Head of caudate nucleus (tissue), 42 donors: Measurements from ENCODE around the gene MIEF1.
A peak's percentile ranks its signal among the peaks of the same experiment; 100 is the strongest.

ENCODE experiments used
- DNase-seq, 42 donors: peaks; one replicate each; pipeline versions ENCODE4 v3.0.0 to v3.0.0-alpha.2; 2020 to 2021; ENCODE audit warnings: mixed read lengths in 7 of 42
- intact Hi-C: fragments of 100-400 bp; cut with DNase I; formaldehyde crosslinking; loops from one replicate; pipeline ENCODE4 v1.15.0; 2022

The MIEF1 gene

DNA sequence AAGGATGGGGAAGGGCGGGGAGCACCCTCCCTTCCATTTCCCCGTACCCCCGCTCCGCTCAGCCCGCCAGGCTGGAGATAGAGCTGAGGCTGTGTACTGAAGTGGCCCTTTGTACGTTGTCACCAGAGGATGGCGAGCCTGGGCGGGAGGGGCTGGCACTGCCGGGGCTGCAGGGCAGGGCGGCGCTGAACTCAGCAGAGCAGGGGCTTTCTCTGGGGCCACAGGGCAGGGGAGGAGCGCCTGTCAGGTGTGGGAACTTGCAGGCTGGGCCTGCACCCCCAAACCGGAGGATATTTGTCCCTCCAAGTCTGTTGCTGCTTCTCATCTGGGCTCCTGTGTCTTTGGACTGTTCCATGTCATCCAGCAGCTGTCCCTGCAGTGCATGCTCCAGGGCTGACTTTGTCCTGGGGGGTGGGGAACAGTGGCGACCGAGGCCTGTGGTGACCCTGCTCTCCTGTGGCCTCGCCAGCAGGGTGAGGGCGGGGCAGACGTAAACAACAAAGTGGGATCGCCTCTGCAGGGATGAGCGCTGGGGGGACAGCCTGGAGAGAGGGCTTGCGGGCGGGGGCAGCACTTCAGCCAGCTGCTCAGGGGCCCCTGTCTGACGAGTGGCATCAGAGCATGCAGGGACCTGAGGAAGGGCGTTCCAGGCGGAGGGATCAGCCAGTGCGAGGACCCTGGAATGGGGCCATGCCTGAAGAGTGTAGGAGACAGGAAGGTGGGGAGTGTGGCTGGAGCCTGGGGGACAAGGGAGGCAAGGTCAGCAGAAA lies 32.2 kb upstream of the MIEF1 start:
- peak; percentile 80 to 95 (median 90) for DNase-seq
- intact Hi-C loops, result no loop called here

DNA sequence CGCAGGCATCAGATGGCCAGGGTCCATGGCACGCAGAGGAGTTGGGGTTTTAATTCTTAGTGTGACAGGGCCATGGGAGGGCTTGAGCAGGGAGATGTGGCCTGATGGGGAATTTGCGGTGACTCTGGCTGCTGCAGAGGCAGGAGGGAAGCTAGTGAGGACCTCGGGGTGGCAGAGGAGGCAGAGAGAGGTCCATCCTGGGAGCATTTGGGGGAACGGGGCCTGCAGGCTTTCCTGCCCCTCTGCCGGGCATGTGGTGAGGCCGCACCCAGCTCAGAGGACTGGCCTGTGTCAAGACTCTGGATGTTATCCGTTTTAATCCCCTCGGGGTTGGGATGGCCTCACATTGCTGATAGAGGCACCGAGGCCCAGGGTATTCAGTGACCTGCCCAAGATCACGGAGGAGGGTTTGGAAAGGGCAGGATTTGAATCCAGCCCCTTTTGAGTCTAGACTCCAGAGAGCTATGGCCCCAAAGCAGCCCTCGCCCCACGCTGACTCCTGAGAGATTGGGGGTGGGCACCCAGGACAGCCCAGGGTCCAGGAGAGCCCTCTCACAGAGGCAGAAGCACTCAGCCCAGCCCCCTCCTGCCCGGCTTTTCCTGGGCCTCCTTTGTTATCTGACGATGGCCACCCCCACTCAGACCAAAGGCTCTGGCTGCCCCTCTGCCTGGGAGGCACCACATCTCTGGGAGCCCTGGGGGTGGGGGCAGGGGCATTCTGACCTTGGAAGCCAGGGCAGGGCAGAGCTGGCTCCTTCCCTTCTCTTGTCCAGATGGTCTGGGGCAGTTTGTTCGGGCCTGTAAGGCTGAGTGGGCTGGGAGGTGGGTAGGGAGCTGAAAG lies 31.4 kb upstream of the MIEF1 start:
- DNase-seq, result peak in 2 of 42 donors; percentile 55 to 57
- intact Hi-C loops, result no loop called here

DNA sequence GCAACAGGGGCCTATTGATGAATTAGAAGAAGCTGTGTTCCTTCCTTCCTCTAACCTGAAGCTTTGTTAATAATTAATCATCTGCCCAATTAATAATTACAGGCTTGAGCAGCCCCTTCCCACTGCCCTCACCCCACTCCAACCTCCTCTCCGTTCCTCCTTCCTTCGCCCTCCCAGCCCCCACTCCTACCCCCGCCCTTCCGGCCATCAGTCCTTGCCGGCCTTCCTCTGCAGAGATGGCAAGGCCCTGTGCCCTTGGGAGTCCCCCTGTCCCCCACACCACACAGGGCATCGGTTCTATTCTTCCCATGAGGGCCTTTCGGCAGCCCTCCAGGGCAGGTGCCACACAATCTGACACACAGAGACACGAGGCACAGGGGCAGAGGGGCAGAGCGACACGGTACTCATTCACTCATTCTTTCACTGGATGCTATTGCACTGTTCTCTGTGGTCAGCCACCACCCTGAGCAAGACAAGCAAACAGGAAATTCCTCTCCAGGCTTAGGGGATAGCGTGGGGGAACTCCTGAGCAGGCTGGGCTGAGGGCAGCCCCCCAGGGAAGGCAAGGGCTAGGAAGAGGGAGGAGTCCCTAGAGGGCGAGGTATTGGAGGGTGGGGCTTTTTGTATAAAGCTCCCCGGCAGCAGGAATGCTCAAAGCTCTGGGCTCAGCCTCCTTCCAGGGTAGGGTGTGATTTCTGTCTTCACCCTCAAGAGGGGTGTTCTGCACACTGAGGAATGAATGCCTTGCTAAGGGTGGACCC lies 30.5 kb upstream of the MIEF1 start:
- peak in 1 of 42 donors; percentile 42 for DNase-seq
- intact Hi-C loops, result no loop called here

- DNase-seq, result no peak
These were observed 29.2 kb upstream of the MIEF1 start for GRCh38 chr22:39472570-39473556.

GRCh38 chr22:39473851-39474250 lies 28.2 kb upstream of the MIEF1 start:
- DNase-seq, result no peak
- intact Hi-C loops, result no loop called here

More at GRCh38 chr22:39472570-39473556, 29.2 kb upstream of the MIEF1 start:
- intact Hi-C loops, result no loop called here

- no peak for DNase-seq
These were observed 27.6 kb upstream of the MIEF1 start for GRCh38 chr22:39474351-39475111.

DNA sequence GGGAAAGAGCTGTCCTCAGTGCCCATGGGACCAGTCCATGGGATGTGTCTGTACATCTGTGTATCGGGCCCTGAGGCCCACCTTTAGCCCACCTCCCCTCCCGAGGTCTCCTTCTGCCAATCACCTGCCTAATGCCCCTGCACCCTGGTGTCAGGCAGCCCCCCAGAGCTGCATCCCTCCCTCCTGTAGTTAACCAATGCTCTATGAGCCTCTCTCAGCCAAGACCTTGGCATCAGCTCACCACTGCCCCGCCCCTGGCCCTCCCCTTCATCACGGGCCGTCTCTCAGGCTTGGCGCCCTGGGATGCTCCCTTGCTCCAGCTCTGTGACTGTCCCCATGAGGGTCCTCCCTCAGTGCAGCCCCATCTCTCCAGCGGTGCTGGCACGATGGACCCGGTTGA lies 26.8 kb upstream of the MIEF1 start:
- peak in 34 of 42 donors; percentile 34 to 86 (median 66) for DNase-seq
- intact Hi-C loops, result no loop called here

More at GRCh38 chr22:39474351-39475111, 27.6 kb upstream of the MIEF1 start:
- intact Hi-C loops, result no loop called here

- intact Hi-C loops, result no loop called here
- peak in 4 of 42 donors; percentile 36 to 54 (median 44) for DNase-seq
These were observed 26.2 kb upstream of the MIEF1 start for GRCh38 chr22:39475902-39476301.

DNA sequence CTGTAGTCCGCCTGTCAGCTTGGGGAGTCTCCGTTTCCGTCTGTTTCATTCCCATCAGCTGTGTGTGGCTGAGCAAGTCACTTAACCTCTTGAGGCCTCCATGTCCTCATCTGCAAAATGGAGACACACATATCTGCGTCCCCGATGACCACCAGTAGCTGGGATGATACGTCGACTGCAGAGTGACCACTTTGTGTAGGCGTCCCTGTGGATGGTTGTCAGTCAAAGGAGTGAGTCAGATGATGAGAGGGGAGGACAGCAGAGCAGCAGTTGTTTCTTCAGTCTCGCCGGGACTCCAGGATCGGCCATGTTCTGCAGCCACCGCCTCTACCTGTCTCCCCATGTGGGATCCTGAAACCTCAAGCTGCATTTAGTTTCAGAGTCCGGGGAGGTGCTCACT lies 25.4 kb upstream of the MIEF1 start:
- no peak for DNase-seq

DNA sequence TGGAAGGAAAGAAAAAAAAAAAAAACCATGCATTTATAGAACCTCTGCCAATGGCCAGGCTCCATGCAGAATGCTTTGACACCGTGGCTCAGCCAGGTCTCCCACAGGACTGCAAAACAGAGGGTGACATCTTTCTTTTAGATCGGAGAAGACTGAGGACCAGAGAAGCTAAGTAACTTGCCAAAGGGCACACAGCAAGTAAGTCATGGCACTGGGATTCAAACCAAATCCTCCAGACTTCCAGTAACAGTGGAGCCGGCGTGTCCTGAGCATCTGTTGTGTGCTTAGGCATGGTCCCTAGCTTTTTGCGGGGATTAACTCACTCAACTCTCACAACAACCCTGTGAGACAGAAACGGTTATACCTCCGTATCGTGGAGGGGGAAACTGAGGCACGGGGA lies 24.5 kb upstream of the MIEF1 start:
- intact Hi-C loops, result no loop called here
- DNase-seq, result no peak

More for the DNA sequence above, 25.4 kb upstream of the MIEF1 start:
- intact Hi-C loops, result no loop called here

GRCh38 chr22:39478441-39478850 lies 23.6 kb upstream of the MIEF1 start:
- intact Hi-C loops, result no loop called here
- DNase-seq, result peak in 1 of 42 donors; percentile 43

GRCh38 chr22:39479254-39479653 lies 22.8 kb upstream of the MIEF1 start:
- DNase-seq, result no peak
- intact Hi-C loops, result no loop called here

GRCh38 chr22:39480557-39480956 lies 21.5 kb upstream of the MIEF1 start:
- intact Hi-C loops, result no loop called here
- no peak for DNase-seq

- intact Hi-C loops, result no loop called here
- DNase-seq, result peak in 15 of 42 donors; percentile 38 to 80 (median 62)
These were observed 21.0 kb upstream of the MIEF1 start for GRCh38 chr22:39481054-39481453.

DNA sequence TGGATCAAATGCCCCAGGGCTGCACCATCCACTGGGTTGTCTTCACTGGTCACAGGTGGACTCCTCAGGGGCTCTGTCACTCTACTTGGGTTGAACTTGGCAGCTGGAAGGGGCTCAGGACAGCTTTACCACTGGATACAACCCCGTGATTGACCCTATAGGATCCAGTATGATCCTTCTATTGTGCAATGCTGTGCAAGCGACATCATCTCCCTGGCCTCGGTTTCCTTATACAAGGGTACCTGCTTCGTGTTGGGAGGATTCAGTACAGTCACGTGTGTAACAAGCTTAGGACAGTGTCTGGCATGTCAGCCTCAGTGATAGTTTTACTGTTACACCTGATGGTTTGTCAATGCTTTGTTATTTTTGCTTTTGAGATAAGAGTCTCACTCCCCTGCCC lies 20.5 kb upstream of the MIEF1 start:
- intact Hi-C loops, result no loop called here

DNA sequence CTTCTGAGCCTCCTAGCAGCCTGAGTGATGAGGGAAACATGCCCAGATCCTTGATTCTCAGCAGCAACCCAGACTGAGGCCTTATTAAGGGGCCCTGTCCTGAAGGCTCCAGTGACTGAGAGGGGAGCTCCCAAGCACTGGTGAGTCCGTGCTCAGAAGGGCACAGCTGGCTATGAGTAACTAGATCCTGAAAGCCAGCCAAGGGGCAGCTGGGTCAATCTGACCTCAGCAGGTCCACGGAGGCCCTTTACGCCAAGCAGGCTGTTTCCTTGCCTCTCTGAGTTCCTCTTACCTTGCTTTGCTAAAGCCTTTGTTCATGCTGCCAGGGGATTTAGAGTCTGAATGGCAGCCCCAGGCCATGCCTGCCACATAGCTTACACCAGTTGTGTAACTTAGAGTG lies 19.3 kb upstream of the MIEF1 start:
- no peak for DNase-seq
- intact Hi-C loops, result no loop called here

More for the DNA sequence above, 20.5 kb upstream of the MIEF1 start:
- no peak for DNase-seq
